B cell (primary cell): Measurements from ENCODE around the gene LGR5.

Source experiments
- CTCF ChIP-seq: fragments of 200-600 bp; IDR thresholded peaks from one replicate; pipeline ENCODE4 v1.8.0; 2022; ENCODE audit warnings: antibody characterized with exemption, mild to moderate bottlenecking
- EZH2 ChIP-seq: IDR thresholded peaks from 2 replicates; pipeline ENCODE4 v1.6.1; 2012; ENCODE audit warnings: borderline replicate concordance, low read depth, mild to moderate bottlenecking, moderate library complexity, low read length; ENCODE audit not compliant: insufficient read depth, poor library complexity, severe bottlenecking

- TF ChIP-seq CTCF (no peak), EZH2 (no peak)
Observed at GRCh38 chr12:71556875-71557274, 117.3 kb downstream of the LGR5 start.
